GM12873 (cell line): ENCODE measurements around the gene IFRD1.

Experiments
- CTCF ChIP-seq: IDR thresholded peaks from 2 replicates; pipeline ENCODE4 v1.5.1; 2012; ENCODE audit warnings: low read depth, mild to moderate bottlenecking, moderate library complexity, low read length, control low read depth; ENCODE audit not compliant: insufficient read depth; ENCODE audit errors: missing control alignments

IFRD1 gene

GRCh38 chr7:112495156-112495788 lies 45.0 kb downstream of the IFRD1 start:
- no peak for TF ChIP-seq CTCF

GRCh38 chr7:112495810-112496462 lies 45.7 kb downstream of the IFRD1 start:
- peak; percentile 66 for TF ChIP-seq CTCF

- no peak for TF ChIP-seq CTCF
Measured at GRCh38 chr7:112497481-112497880, 47.2 kb downstream of the IFRD1 start.

GRCh38 chr7:112500619-112501018 lies 50.4 kb downstream of the IFRD1 start:
- TF ChIP-seq CTCF, result no peak

- TF ChIP-seq CTCF, result no peak
Measured at GRCh38 chr7:112501801-112502503, 51.7 kb downstream of the IFRD1 start.

GRCh38 chr7:112502700-112503099 lies 52.4 kb downstream of the IFRD1 start:
- TF ChIP-seq CTCF, result no peak

- TF ChIP-seq CTCF, result no peak
Measured at GRCh38 chr7:112503361-112503972, 53.2 kb downstream of the IFRD1 start.
